ENCODE results near the gene NOVA2. TPM values are rescaled to one million over a fixed set of nuclear protein-coding genes. Genes with fewer than 3 reads are reported as not detected.
A peak's percentile ranks its signal among the peaks of the same experiment; 100 is the strongest.

NOVA2 gene, protein sequence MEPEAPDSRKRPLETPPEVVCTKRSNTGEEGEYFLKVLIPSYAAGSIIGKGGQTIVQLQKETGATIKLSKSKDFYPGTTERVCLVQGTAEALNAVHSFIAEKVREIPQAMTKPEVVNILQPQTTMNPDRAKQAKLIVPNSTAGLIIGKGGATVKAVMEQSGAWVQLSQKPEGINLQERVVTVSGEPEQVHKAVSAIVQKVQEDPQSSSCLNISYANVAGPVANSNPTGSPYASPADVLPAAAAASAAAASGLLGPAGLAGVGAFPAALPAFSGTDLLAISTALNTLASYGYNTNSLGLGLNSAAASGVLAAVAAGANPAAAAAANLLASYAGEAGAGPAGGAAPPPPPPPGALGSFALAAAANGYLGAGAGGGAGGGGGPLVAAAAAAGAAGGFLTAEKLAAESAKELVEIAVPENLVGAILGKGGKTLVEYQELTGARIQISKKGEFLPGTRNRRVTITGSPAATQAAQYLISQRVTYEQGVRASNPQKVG
- 10 to 100 TPM in 4 of 8 experiments, 1 to 10 TPM in 1, under 1 TPM in 3; 0.09 to 23.5 (median 11.0) TPM for total RNA-seq

DNA sequence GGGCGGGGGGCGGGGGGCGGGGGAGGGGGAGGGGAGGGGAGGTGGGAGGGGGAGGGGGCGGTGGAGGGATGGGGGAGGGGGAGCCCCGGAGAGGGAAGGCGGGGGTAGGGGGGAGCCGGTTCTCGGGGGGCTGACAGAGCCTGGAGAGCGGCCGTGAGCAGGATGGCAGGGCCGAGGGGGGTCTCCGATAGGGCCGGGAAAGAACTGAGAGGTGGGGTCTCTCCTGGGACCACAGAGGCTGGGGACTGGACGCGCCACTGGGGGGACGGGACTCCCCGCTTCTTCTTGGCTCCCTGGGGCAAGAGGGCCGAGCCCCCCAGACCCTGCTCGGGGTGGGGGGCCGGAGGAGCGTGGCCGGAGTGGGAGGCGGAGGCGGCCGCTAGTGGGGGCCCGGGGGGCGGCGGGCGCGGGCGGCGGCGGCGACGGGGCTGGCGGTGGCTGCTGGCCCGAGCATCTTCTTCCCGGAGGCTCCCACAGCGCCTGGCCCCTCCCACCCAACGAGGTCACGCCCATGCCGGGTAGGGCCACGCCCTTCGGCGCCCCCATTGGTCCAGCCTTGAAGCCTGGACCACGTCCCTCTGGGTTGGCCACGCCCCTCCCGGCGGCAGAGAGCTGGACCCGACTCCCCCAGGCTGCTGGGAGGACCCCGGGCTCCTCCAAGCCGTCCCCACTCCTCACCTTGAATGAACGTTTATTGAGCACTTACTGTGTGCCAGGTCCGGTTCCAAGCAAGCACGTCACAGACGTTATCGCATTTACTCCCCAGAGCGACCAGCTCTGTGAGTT is at the start of gene NOVA2:
TSS of gene NOVA2 (minus strand) at position 313 of the 786 bp plus-strand sequence. CDS start 514 bp downstream, outside the sequence.
- ATAC-seq (replicated peaks in 6 of 8) = peak; percentile 76 to 93 (median 82)
- peaks cover 36 to 42% of the 10 kb centered on the region in 2 donors for H3K4me1 ChIP-seq (replicated peaks in 1 of 2)
- peak within 1 kb of the TSS; percentile 86 to 99 (median 95) for H3K4me3 ChIP-seq
- WGBS, 10 experiments = 12 to 100% (median 36%) methylated on average over 1 to 7 of the region's 58 CpGs; no CpG with 5 or more reads in 6 of the 10 experiments
- H3K27ac ChIP-seq = peak within 1 kb of the TSS; percentile 88 to 95
- in situ Hi-C loops (cut with MboI; ENCODE audit: low pct_unique_long_range_greater_than_20kb in 2 of 9, low sequenced_read_pairs in 9 of 9, unreplicated experiment in 9 of 9) = no loop called here

DNA sequence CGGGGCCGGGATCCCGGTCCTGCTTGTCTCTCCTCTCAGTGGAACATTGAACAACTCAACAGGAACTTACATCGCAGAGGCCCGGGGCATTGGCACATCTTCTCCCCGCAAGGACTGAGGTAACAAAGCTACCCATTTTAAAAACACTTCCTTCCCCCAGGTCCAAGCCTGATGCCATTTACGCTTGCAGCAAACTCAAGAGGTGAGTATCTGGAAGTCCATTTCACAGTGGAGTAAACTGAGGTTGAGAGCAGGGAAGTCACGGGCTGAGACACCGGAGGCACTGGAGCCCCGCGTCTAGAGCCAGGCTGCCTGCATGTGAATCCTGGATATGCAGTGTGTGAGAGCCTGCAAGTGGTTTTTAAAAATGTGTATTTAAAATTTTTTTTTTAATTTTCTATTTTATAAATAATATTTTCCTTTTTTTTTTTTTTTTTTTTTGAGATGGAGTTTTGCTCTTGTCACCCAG is 49.7 kb upstream of the NOVA2 start:
- H3K4me1 ChIP-seq (replicated peaks in 1 of 2) = peaks cover 9% of the 10 kb centered on the region in 2 donors
- in situ Hi-C loops (cut with MboI; ENCODE audit: low pct_unique_long_range_greater_than_20kb in 2 of 9, low sequenced_read_pairs in 9 of 9, unreplicated experiment in 9 of 9) = loop anchor here in 3 of 9 experiments (10.0 kb wide), 2 partner anchors 51 to 241 kb away; no protein-coding TSS in a partner anchor
- H3K27ac ChIP-seq = no peak overlapping the region
- whole genome bisulfite sequencing, 10 experiments = 54 to 100% (median 98%) methylated on average over 1 to 6 of the region's 11 CpGs; no CpG with 5 or more reads in 5 of the 10 experiments
- no peak for ATAC-seq (replicated peaks in 6 of 8)
- no peak overlapping the region for H3K4me3 ChIP-seq

DNA sequence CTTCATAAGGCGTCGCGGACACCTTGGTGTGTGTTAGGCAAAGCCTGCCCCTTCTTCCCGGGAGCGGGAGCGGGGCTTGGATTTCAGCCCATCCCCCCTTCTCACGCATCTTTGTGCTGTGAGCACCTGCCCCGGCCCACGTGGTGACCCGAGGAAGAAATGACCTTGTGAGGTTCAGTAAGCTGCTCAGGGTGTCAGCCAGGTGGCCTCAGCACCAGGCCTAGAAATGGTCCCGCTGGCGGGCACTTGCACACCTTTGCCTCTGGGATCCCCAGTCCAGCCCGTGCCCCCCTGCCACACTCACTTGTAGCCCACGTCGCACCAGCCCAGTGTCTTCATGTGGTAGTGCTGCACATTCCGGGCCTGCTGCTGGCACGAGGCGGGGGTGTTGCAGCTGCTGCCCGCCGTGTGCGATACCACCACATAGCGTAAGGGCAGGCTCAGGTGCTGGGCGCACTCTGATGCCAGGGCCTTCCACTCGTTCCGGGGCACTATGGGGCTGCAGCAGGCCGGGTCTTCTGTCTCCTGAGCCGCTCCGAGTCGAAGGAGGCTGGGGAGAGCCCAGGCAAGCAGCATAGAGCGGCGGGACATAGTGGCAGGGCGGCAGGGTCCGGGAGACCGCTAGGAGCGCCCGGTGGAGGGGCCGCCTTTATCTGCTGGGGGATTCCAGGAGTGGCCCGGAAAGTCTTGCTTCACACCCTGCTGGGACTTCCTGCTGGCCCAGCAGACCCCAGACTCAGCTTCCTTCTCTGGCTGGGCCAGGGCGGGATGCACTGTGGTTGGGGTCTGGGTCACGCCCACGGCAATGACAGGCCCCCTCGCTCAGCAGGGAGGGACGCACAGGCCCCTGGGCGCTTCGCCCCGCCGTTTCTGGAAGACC is 49.0 kb upstream of the NOVA2 start, which contains the start of gene PGLYRP1:
TSS of gene PGLYRP1 (minus strand) at position 623 of the 880 bp plus-strand sequence. CDS start at position 591, 32 bp downstream.
- Histone ChIP-seq H3K4me1 (replicated peaks in 1 of 2) (peaks cover 9% of the 10 kb centered on the region in 2 donors), H3K27ac (no peak within 1 kb of the TSS), H3K4me3 (no peak within 1 kb of the TSS)
- in situ Hi-C loops (cut with MboI; ENCODE audit: low pct_unique_long_range_greater_than_20kb in 2 of 9, low sequenced_read_pairs in 9 of 9, unreplicated experiment in 9 of 9) = loop anchor here in 3 of 9 experiments (10.0 kb wide), 2 partner anchors 52 to 242 kb away; no protein-coding TSS in a partner anchor
- 18 to 89% (median 75%) methylated on average over 3 to 18 of the region's 47 CpGs; no CpG with 5 or more reads in 4 of the 10 experiments for WGBS, 10 experiments
- peak in 3 of 8 experiments; percentile 10 to 13 (median 12) for ATAC-seq (replicated peaks in 6 of 8)

DNA sequence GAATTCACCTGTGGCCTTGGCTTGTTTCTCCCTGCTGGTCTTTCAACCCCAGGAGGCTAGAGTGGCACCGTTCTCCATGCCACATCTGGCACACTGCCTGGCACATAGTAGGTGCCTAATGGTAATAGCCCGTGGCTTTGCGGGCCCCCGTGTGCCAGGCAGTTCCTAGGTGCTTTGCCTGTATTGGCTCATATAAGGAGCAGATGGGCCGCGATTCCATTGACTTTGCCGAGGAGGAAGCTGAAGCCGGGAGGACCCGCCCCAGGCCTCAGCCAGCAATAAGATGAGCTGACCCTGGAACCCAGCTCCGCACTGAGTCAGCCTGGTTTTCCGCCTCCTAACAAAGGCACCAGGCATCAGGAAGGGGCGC is 48.4 kb upstream of the NOVA2 start:
- in situ Hi-C loops (cut with MboI; ENCODE audit: low pct_unique_long_range_greater_than_20kb in 2 of 9, low sequenced_read_pairs in 9 of 9, unreplicated experiment in 9 of 9) = loop anchor here in 3 of 9 experiments (10.0 kb wide), 2 partner anchors 53 to 243 kb away; no protein-coding TSS in a partner anchor
- Histone ChIP-seq H3K4me3 (no peak overlapping the region), H3K4me1 (replicated peaks in 1 of 2) (peaks cover 9% of the 10 kb centered on the region in 2 donors), H3K27ac (no peak overlapping the region)
- WGBS, 10 experiments = 7 to 100% (median 92%) methylated on average over 1 to 6 of the region's 12 CpGs; no CpG with 5 or more reads in 5 of the 10 experiments
- ATAC-seq (replicated peaks in 6 of 8) = peak in 4 of 8 experiments; percentile 8 to 36 (median 24)

DNA sequence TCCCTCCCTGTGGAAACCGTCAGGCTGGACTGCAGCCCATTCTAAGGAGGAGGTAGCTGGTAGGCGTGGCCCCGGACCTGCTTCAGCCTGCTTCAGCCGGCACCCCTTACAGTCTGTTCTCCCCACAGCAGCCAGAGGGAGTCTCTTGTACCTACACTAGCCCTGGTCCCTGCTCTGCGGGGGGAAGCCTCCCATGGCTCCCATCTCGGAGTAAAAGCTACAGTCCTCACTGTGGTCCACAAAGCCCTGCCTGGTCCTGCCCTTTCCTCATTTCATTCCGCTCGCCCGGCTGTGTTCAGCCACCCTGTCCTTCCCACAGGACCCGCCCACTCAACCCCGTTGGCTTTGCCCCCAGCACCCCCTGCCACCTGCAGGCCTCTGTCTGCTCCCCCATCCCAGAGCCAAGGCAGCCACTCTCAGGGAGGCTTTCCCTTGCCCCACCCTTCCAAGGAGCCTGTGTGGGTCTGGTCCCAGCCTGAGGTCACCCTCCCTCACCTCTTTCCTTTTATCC is 47.9 kb upstream of the NOVA2 start:
- peak in 5 of 8 experiments; percentile 16 to 62 (median 40) for ATAC-seq (replicated peaks in 6 of 8)

DNA sequence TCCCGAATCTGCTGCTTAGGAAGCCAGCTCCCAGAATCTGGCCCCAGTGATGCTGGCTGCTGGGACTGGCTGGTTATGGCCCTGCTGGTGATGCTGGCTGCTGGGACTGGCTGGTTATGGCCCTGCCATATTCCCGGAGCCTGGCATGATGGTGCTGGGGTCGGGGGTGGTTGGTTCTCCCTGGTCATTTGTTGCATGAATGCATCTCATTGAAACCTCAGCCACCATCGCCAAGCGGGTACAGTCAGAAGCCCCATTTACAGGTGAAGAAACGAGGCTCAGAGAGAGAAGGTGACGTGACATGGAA is 47.1 kb upstream of the NOVA2 start:
- WGBS, 10 experiments = 60 to 100% (median 80%) methylated on average over 2 to 4 of the region's 7 CpGs; no CpG with 5 or more reads in 5 of the 10 experiments
- ATAC-seq (replicated peaks in 6 of 8) = no peak
- peaks cover 13 to 20% of the 10 kb centered on the region in 2 donors for H3K4me1 ChIP-seq (replicated peaks in 1 of 2)
- H3K4me3 ChIP-seq = no peak overlapping the region
- in situ Hi-C loops (cut with MboI; ENCODE audit: low pct_unique_long_range_greater_than_20kb in 2 of 9, low sequenced_read_pairs in 9 of 9, unreplicated experiment in 9 of 9) = loop anchor here in 3 of 9 experiments (10.0 kb wide), 2 partner anchors 54 to 244 kb away; no protein-coding TSS in a partner anchor
- no peak overlapping the region for H3K27ac ChIP-seq

More for the DNA sequence above, 47.9 kb upstream of the NOVA2 start:
- Histone ChIP-seq H3K27ac (peak overlapping the region in 1 of 2 donors; percentile 2), H3K4me3 (no peak overlapping the region), H3K4me1 (replicated peaks in 1 of 2) (peaks cover 9 to 12% of the 10 kb centered on the region in 2 donors)
- in situ Hi-C loops (cut with MboI; ENCODE audit: low pct_unique_long_range_greater_than_20kb in 2 of 9, low sequenced_read_pairs in 9 of 9, unreplicated experiment in 9 of 9) = loop anchor here in 3 of 9 experiments (10.0 kb wide), 2 partner anchors 53 to 243 kb away; no protein-coding TSS in a partner anchor
- WGBS, 10 experiments = 74 to 76% methylated on average over 3 to 6 of the region's 11 CpGs; no CpG with 5 or more reads in 8 of the 10 experiments

DNA sequence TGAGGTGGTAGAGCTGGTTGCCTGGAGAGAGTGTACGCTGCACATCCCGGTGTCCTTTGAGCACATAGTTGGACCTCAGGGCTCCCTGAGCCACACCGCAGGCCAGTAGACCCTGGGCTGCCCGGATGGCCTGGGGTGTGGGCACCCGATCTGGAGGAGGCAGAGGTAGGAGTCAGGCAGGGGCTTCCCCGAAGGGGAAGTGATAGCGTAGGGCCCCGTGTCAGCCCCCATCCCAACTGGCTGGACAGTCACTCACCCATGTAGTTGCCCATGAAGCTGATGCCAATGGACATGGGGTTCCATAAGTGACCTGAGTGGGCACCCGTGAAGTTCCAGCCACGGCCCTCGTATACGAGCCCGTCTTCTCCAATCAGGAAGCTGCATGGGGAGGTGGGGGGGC is 45.6 kb upstream of the NOVA2 start:
- Histone ChIP-seq H3K4me3 (no peak overlapping the region), H3K4me1 (replicated peaks in 1 of 2) (peaks cover 23 to 29% of the 10 kb centered on the region in 2 donors), H3K27ac (no peak overlapping the region)
- in situ Hi-C loops (cut with MboI; ENCODE audit: low pct_unique_long_range_greater_than_20kb in 2 of 9, low sequenced_read_pairs in 9 of 9, unreplicated experiment in 9 of 9) = no loop called here
- no peak for ATAC-seq (replicated peaks in 6 of 8)
- WGBS, 10 experiments = 43 to 100% (median 97%) methylated on average over 1 to 6 of the region's 13 CpGs; no CpG with 5 or more reads in 5 of the 10 experiments

DNA sequence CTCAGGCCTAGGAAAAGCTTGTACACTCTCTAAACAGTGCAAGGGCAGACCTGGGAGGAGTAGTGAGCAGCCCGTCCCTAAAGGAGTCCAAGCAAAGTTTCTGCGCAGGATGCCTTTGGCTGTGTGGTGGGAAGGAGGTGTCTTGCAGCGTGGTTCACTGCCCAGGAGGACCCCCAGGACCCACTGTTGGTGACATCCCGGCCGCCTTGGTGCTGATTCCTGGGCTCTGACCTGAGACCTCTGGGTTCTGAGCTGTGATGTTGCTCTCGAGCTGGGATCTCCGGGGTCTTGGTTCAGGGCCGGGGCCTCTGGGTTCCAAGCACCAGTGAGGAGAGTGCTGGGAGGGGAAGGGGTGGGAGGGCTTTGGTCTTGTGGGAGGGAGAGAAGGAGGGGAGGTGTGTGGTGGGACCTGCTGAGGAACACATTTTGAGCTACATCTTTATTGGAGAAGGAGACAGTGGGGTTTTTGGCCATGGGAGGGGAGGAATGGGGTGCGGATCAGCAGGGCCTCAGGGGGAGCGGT is 45.1 kb upstream of the NOVA2 start:
- ATAC-seq (replicated peaks in 6 of 8) = no peak
- Histone ChIP-seq H3K27ac (no peak overlapping the region), H3K4me1 (replicated peaks in 1 of 2) (peaks cover 25 to 30% of the 10 kb centered on the region in 2 donors), H3K4me3 (no peak overlapping the region)
- in situ Hi-C loops (cut with MboI; ENCODE audit: low pct_unique_long_range_greater_than_20kb in 2 of 9, low sequenced_read_pairs in 9 of 9, unreplicated experiment in 9 of 9) = no loop called here
- 80 to 100% methylated on average over 1 of the region's 10 CpGs; no CpG with 5 or more reads in 8 of the 10 experiments for WGBS, 10 experiments

DNA sequence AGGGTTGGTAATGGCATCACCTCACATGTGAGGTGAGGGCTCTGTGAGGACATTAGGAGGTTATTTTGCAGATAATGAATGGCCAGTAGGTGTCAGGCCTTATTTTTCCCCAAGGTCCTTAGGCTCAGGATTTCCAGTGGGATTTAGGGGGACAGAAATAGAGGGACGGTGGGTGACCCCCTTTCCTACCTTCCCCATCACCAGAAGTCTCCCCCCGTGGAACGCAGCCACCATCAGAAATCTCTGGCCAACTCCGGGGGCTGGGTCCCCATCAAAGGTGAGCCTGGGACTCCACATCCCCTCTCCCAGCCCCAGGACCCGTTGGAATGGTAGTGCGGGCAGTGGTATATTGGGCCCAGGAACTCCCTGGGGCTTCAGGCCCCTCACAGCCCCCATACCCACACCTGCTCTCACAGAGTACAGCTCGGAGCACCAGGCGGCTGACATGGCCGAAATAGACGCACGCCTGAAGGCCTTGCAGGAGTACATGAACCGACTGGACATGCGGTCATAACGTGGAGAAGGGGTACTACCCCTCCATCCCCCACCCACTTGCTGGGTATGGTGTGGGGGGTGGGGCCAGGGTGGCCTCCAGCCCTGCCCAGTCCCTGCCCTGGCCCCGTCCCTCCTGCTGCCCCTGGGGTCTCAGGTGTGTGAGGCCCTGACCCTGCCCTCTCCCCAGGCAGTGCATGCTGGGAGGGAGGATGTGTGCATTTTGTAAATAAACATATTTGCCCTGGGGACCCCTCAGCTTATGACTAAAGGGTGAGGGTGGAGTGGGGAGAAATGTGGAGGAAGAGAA is 44.4 kb upstream of the NOVA2 start:
- H3K27ac ChIP-seq = no peak overlapping the region
- 88 to 100% (median 100%) methylated on average over 1 to 7 of the region's 15 CpGs; no CpG with 5 or more reads in 7 of the 10 experiments for WGBS, 10 experiments
- no peak for ATAC-seq (replicated peaks in 6 of 8)
- no peak overlapping the region for H3K4me3 ChIP-seq
- in situ Hi-C loops (cut with MboI; ENCODE audit: low pct_unique_long_range_greater_than_20kb in 2 of 9, low sequenced_read_pairs in 9 of 9, unreplicated experiment in 9 of 9) = no loop called here
- peaks cover 25 to 30% of the 10 kb centered on the region in 2 donors for H3K4me1 ChIP-seq (replicated peaks in 1 of 2)

DNA sequence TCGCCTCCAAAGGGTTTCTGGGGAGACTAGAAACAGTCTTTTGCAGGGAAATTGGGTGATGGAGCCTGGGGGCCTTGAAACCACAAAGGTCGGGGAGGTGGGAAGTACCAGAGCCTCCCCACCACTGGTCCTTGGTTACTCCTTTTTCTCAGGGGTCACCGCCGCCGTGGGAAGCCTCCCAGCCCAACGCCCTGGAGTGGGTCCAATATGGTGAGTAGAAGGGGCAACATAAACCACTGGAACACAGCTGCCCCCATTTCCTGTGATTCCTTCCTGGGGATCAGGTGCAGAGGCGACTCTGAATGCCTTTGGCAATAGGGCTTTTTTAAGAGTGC is 43.4 kb upstream of the NOVA2 start:
- in situ Hi-C loops (cut with MboI; ENCODE audit: low pct_unique_long_range_greater_than_20kb in 2 of 9, low sequenced_read_pairs in 9 of 9, unreplicated experiment in 9 of 9) = no loop called here
- Histone ChIP-seq H3K4me1 (replicated peaks in 1 of 2) (peaks cover 24 to 30% of the 10 kb centered on the region in 2 donors), H3K27ac (no peak overlapping the region), H3K4me3 (peak overlapping the region in 2 of 5 donors; percentile 26 to 36)
- ATAC-seq (replicated peaks in 6 of 8) = peak in 1 of 8 experiments; percentile 21
- WGBS, 10 experiments = 32 to 80% (median 44%) methylated on average over 1 to 5 of the region's 7 CpGs; no CpG with 5 or more reads in 7 of the 10 experiments

Measured in motor neuron (in vitro differentiated cells).